Ovary (tissue), 3 donors: Measurements from ENCODE around the gene TBC1D5.

ENCODE experiments used
- CTCF ChIP-seq, 3 donors: fragments of 450-650 bp in 2 of 3; fragments of 200-600 bp in 1 of 3; IDR thresholded peaks; one replicate each; pipeline versions ENCODE4 v1.5.1 to v1.8.0; 2016 to 2022; ENCODE audit warnings: antibody characterized with exemption in 3 of 3, mild to moderate bottlenecking in 1 of 3
- EP300 ChIP-seq: sonication (generic); formaldehyde crosslinking; IDR thresholded peaks from one replicate; pipeline ENCODE4 v1.6.1; 2017; ENCODE audit warnings: antibody characterized with exemption
- donor health status: DM: no; HTN: no; CAD: no.

DNA sequence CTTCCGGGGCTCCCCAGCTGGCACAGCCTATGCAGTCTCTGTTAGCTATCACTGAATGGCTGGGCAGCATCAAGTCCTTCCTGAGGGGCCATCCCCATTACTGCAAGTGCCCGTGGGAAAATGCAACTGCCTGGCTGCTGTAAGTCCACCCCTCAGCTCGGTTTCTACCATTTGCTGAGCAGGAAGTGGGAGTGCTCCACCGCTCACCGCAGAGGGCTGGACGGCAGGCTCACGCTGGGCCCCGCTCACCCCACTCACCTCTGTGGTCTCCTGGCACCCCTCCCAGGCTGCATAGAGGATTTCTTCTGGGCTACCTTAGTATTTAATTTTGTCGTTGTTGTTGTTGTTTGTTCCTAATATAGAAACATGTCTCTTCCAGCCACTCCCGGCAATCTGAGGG, 587.5 kb downstream of the TBC1D5 start:
- no peak for TF ChIP-seq CTCF (IDR thresholded peaks at IDR 0.05)
- TF ChIP-seq EP300, result no peak
